Endothelial cell of umbilical vein (primary cell): ENCODE results near the gene ADAMTS19. TPM values are rescaled to one million over a fixed set of nuclear protein-coding genes. Genes with fewer than 3 reads are reported as not detected.

ENCODE experiments used
- BruUV-seq: library from RNA; stranded (reverse); fragments of 400-500 nt; replicated peaks from 2 replicates; lab custom pipeline; 2021; lab: Mats Ljungman, UMichigan
- CTCF ChIA-PET: fragments of 300-600, 350-600 bp; sonication (Branson Sonifier 250); formaldehyde crosslinking; loops from one replicate; lab custom pipeline; 2021; ENCODE audit warnings: antibody characterized with exemption, inconsistent platforms; lab: Charles Lee
- POLR2A ChIA-PET: fragments of 300-600, 350-600 bp; sonication (Branson Sonifier 250); formaldehyde crosslinking; loops from one replicate; lab custom pipeline; 2021; ENCODE audit warnings: antibody characterized with exemption, inconsistent platforms; lab: Charles Lee
- DNase-seq: peaks from one replicate; pipeline ENCODE4 v3.0.0-alpha.2; 2011; ENCODE audit warnings: low read depth, low spot score
- FAIRE-seq: peaks from 2 replicates; lab custom pipeline; 2011; peaks lifted over from hg19 to GRCh38; lab: Jason Lieb, UNC
- H2AFZ ChIP-seq: 2 replicates; pipeline ENCODE4 v1.6.0; 2012; ENCODE audit warnings: low read depth, low read length, control low read depth, inconsistent platforms
- H3K27ac ChIP-seq: 2 replicates; pipeline ENCODE4 v1.5.1; 2011; ENCODE audit warnings: low read depth, mild to moderate bottlenecking, control low read depth, low read length, moderate library complexity; ENCODE audit not compliant: insufficient read depth
- H3K27me3 ChIP-seq, 2 experiments: 2 replicates each; pipeline versions ENCODE4 v1.6.0 to v1.6.1; 2011; ENCODE audit warnings: low read length in 2 of 2, mixed read lengths in 1 of 2; ENCODE audit not compliant: control insufficient read depth in 2 of 2, insufficient read depth in 2 of 2
- H3K36me3 ChIP-seq, 2 experiments: 2 replicates in 1 of 2; 3 replicates in 1 of 2; pipeline ENCODE4 v1.5.1; 2011; ENCODE audit warnings: low read length in 2 of 2, mild to moderate bottlenecking in 1 of 2, moderate library complexity in 1 of 2; ENCODE audit not compliant: control insufficient read depth in 2 of 2, insufficient read depth in 2 of 2; ENCODE audit errors: extremely low read depth in 1 of 2
- H3K4me1 ChIP-seq: 3 replicates; pipeline ENCODE4 v1.5.1; 2011; ENCODE audit warnings: mild to moderate bottlenecking, low read length; ENCODE audit not compliant: control insufficient read depth, insufficient read depth; ENCODE audit errors: extremely low read depth
- H3K4me2 ChIP-seq: 2 replicates; pipeline ENCODE4 v1.6.1; 2011; ENCODE audit warnings: low read length, control low read depth, mixed read lengths; ENCODE audit not compliant: insufficient read depth
- H3K4me3 ChIP-seq, 3 experiments: fragments of 200-600 bp in 1 of 3; sonication (generic), shearing (Covaris generic) in 1 of 3; replicated peaks in 1 of 3; 2 replicates each; pipeline ENCODE4 v1.5.1; 2011 to 2016; ENCODE audit warnings: control low read depth in 3 of 3, low read length in 3 of 3, mild to moderate bottlenecking in 2 of 3, inconsistent platforms in 1 of 3, low read depth in 1 of 3, moderate library complexity in 1 of 3; ENCODE audit not compliant: insufficient read depth in 1 of 3
- H3K79me2 ChIP-seq: 2 replicates; pipeline ENCODE4 v1.6.0; 2012; ENCODE audit warnings: low read length, inconsistent platforms; ENCODE audit not compliant: control insufficient read depth, insufficient read depth
- H3K9ac ChIP-seq: replicated peaks from 2 replicates; pipeline ENCODE3; 2011; ENCODE audit warnings: low read length, control low read depth; ENCODE audit not compliant: insufficient read depth; ENCODE audit errors: extremely low read depth
- H3K9me1 ChIP-seq: replicated peaks from 3 replicates; pipeline ENCODE4 v1.6.0; 2011; ENCODE audit warnings: mild to moderate bottlenecking, low read length; ENCODE audit not compliant: control insufficient read depth, insufficient read depth; ENCODE audit errors: extremely low read depth
- H3K9me3 ChIP-seq: replicated peaks from 2 replicates; pipeline ENCODE4 v1.5.1; 2012; ENCODE audit warnings: low read length, inconsistent platforms; ENCODE audit not compliant: control insufficient read depth, insufficient read depth
- H4K20me1 ChIP-seq: replicated peaks from 2 replicates; pipeline ENCODE3; 2011; ENCODE audit warnings: mild to moderate bottlenecking, low read length; ENCODE audit not compliant: control insufficient read depth, insufficient read depth; ENCODE audit errors: extremely low read depth
- FOS ChIP-seq: IDR thresholded peaks from 2 replicates; pipeline ENCODE4 v1.6.1; 2011; ENCODE audit warnings: mild to moderate bottlenecking, low read length, moderate library complexity, borderline replicate concordance; ENCODE audit not compliant: insufficient read depth
- GATA2 ChIP-seq: IDR thresholded peaks from 2 replicates; pipeline ENCODE4 v1.7.0; 2011; ENCODE audit warnings: low read depth, mild to moderate bottlenecking, moderate library complexity, mixed read lengths, low read length; ENCODE audit not compliant: insufficient read length, insufficient read depth
- MAX ChIP-seq: IDR thresholded peaks from 2 replicates; pipeline ENCODE4 v1.6.1; 2011; ENCODE audit not compliant: insufficient read depth, insufficient read length
- MYC ChIP-seq: IDR thresholded peaks from one replicate; pipeline ENCODE4 v1.6.1; 2011; ENCODE audit warnings: mild to moderate bottlenecking, low read depth, low read length
- POLR2A ChIP-seq: IDR thresholded peaks from 2 replicates; pipeline ENCODE4 v1.6.1; 2012; ENCODE audit warnings: low read depth, mild to moderate bottlenecking, control low read depth, low read length
- POLR2AphosphoS5 ChIP-seq: IDR thresholded peaks from 2 replicates; pipeline ENCODE4 v1.6.1; 2012; ENCODE audit warnings: low read depth, mild to moderate bottlenecking, control low read depth, low read length, moderate library complexity; ENCODE audit not compliant: insufficient read depth
- dilution Hi-C: fragments of 300-500 bp; cut with MboI; formaldehyde crosslinking; loops from one replicate; pipeline ENCODE4 v1.15.0; 2019; ENCODE audit warnings: low sequenced_read_pairs; ENCODE audit not compliant: extremely low pct_ligation_motif_present
- intact Hi-C: fragments of 100-400 bp; cut with micrococcal nuclease; formaldehyde crosslinking; loops from one replicate; pipeline ENCODE4 v1.10.0; 2022
- polyA plus RNA-seq, 4 experiments: library from polyadenylated mRNA; depleted of rRNA in 3 of 4; stranded (reverse) in 3 of 4; unstranded in 1 of 4; fragments of >200 nt; gene quantifications; 2 replicates each; pipeline versions ENCODE4 v1.2.1 to v1.2.3, GENCODE V29; 2011 to 2012; ENCODE audit warnings: missing spikeins in 1 of 4
- total RNA-seq: library from RNA; stranded (reverse); gene quantifications from 2 replicates; pipeline ENCODE4 v1.2.3, GENCODE V29; 2021
- TF ChIP-seq, protein P1 (sequence below), 2 donors: IDR thresholded peaks; 1 replicate in 1 of 2; 2 replicates in 1 of 2; pipeline ENCODE4 v1.5.1; 2011; ENCODE audit warnings: low read length in 2 of 2, mild to moderate bottlenecking in 2 of 2, moderate library complexity in 2 of 2, control low read depth in 1 of 2, inconsistent platforms in 1 of 2, low read depth in 1 of 2; ENCODE audit not compliant: insufficient read depth in 1 of 2; ENCODE audit errors: extremely low read depth in 1 of 2

The ADAMTS19 gene
- total and polyA plus RNA-seq, 2 donors (not counting 3 experiments of a cell fraction or from before 2014, with no cell fraction given), result not detected

DNA sequence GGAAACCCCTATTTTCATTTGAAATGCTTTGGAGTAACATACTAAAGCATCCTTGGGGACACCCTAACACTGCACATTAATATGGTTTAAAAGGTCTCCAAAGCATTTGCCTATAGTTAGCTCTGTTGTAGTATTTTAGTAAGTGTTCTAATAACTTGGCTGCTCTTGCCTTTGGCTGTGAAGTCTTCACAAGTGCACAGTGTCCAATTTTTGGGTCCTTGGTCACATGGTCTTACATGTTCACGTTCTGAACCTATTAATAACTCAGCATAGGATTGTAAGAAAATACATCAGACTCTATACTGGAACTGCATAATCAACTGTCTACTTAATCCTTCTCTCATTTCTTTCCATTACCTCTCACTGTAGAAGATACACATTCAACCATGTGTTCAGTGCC lies 17.4 kb downstream of the ADAMTS19 start:
- H2AFZ ChIP-seq, result no peak overlapping the region
- H3K9me3 ChIP-seq, result no peaks in the 10 kb centered on the region
- DNase-seq (no peak), FAIRE-seq (no peak)
- H3K4me1 ChIP-seq, result no peaks in the 10 kb centered on the region
- intact Hi-C loops (no loop called here), dilution Hi-C loops (no loop called here)
- BruUV-seq, result no TSS peak
- H3K4me2 ChIP-seq, result no peak overlapping the region
- TF ChIP-seq, protein P1, sequence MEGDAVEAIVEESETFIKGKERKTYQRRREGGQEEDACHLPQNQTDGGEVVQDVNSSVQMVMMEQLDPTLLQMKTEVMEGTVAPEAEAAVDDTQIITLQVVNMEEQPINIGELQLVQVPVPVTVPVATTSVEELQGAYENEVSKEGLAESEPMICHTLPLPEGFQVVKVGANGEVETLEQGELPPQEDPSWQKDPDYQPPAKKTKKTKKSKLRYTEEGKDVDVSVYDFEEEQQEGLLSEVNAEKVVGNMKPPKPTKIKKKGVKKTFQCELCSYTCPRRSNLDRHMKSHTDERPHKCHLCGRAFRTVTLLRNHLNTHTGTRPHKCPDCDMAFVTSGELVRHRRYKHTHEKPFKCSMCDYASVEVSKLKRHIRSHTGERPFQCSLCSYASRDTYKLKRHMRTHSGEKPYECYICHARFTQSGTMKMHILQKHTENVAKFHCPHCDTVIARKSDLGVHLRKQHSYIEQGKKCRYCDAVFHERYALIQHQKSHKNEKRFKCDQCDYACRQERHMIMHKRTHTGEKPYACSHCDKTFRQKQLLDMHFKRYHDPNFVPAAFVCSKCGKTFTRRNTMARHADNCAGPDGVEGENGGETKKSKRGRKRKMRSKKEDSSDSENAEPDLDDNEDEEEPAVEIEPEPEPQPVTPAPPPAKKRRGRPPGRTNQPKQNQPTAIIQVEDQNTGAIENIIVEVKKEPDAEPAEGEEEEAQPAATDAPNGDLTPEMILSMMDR (IDR thresholded peaks at IDR 0.05; ENCODE audit: extremely low read depth in 1 of 2, insufficient read depth in 1 of 2, low read depth in 1 of 2, low read length in 2 of 2), result no peak
- no peak overlapping the region for H3K4me3 ChIP-seq
- no peaks in the 10 kb centered on the region for H3K27me3 ChIP-seq
- H4K20me1 ChIP-seq, result no peaks in the 10 kb centered on the region
- no peaks in the 10 kb centered on the region for H3K36me3 ChIP-seq
- CTCF ChIA-PET, result no interaction called here
- no peak overlapping the region for H3K9ac ChIP-seq
- no peak overlapping the region for H3K27ac ChIP-seq
- POLR2A ChIA-PET, result no interaction called here
- H3K79me2 ChIP-seq, result no peaks in the 10 kb centered on the region
- no peaks in the 10 kb centered on the region for H3K9me1 ChIP-seq

GRCh38 chr5:129481161-129481560 lies 21.1 kb downstream of the ADAMTS19 start:
- Histone ChIP-seq H3K9me1 (no peaks in the 10 kb centered on the region), H3K9me3 (no peaks in the 10 kb centered on the region), H3K4me1 (no peaks in the 10 kb centered on the region), H3K27me3 (no peaks in the 10 kb centered on the region), H3K9ac (no peak overlapping the region), H4K20me1 (no peaks in the 10 kb centered on the region), H3K79me2 (no peaks in the 10 kb centered on the region), H3K27ac (no peak overlapping the region), H2AFZ (no peak overlapping the region), H3K4me2 (no peak overlapping the region), H3K4me3 (no peak overlapping the region), H3K36me3 (no peaks in the 10 kb centered on the region)
- ChIA-PET CTCF (no interaction called here), POLR2A (no interaction called here)
- TF ChIP-seq POLR2AphosphoS5 (no peak), FOS (no peak), MAX (no peak), POLR2A (no peak), MYC (no peak), GATA2 (no peak)
- TF ChIP-seq, protein P1 (IDR thresholded peaks at IDR 0.05; ENCODE audit: extremely low read depth in 1 of 2, insufficient read depth in 1 of 2, low read depth in 1 of 2, low read length in 2 of 2), result no peak
- no TSS peak for BruUV-seq
- DNase-seq (no peak), FAIRE-seq (no peak)
- dilution Hi-C loops (no loop called here), intact Hi-C loops (no loop called here)
